SJSA1 (cell line): ENCODE results near the gene WWOX. TPM values are rescaled to one million over a fixed set of nuclear protein-coding genes. Genes with fewer than 3 reads are reported as not detected.

Experiments used
- DNase-seq, 2 experiments: peaks; one replicate each; pipeline ENCODE4 v3.0.0-alpha.2; 2015 to 2020; ENCODE audit warnings: low spot score in 2 of 2, low read depth in 1 of 2
- H3K27ac ChIP-seq: fragments of 250-450 bp; sonication (Bioruptor Pico); 2 replicates; pipeline ENCODE4 v1.5.1; 2020; ENCODE audit warnings: mild to moderate bottlenecking, moderate library complexity
- H3K27me3 ChIP-seq: fragments of 250-450 bp; sonication (Bioruptor Pico); replicated peaks from 2 replicates; pipeline ENCODE4 v1.5.1; 2020; ENCODE audit warnings: mild to moderate bottlenecking, moderate library complexity
- H3K36me3 ChIP-seq: fragments of 250-450 bp; sonication (Bioruptor Pico); 2 replicates; pipeline ENCODE4 v1.5.1; 2020; ENCODE audit warnings: mild to moderate bottlenecking
- H3K4me1 ChIP-seq: fragments of 250-450 bp; sonication (Bioruptor Pico); replicated peaks from 2 replicates; pipeline ENCODE4 v1.6.1; 2021; ENCODE audit warnings: mild to moderate bottlenecking
- H3K4me3 ChIP-seq: fragments of 250-450 bp; sonication (Bioruptor Pico); 2 replicates; pipeline ENCODE4 v1.5.1; 2020; ENCODE audit warnings: mild to moderate bottlenecking
- H3K9me3 ChIP-seq: fragments of 250-450 bp; sonication (Bioruptor Pico); replicated peaks from 2 replicates; pipeline ENCODE4 v1.5.1; 2020; ENCODE audit warnings: mild to moderate bottlenecking
- total RNA-seq: library from RNA; depleted of rRNA; stranded (reverse); fragments of >200 nt; shearing (Covaris generic); gene quantifications from 2 replicates; pipeline ENCODE4 v1.2.3, GENCODE V29; 2014

The WWOX gene
- total RNA-seq, 1 experiment from 2014 or later = 13.4 TPM

GRCh38 chr16:78579020-78579419 is 479.6 kb downstream of the WWOX start:
- Histone ChIP-seq H3K9me3 (0 out of 2 replicates have a peak, but pooled peaks cover 2% of the 10 kb centered on the region), H3K4me1 (no peaks in the 10 kb centered on the region), H3K27ac (no peak overlapping the region), H3K4me3 (no peak overlapping the region), H3K27me3 (no peaks in the 10 kb centered on the region), H3K36me3 (no peaks in the 10 kb centered on the region)
- DNase-seq = no peak

GRCh38 chr16:78583441-78583840 is 484.0 kb downstream of the WWOX start:
- Histone ChIP-seq H3K9me3 (0 out of 2 replicates have a peak, but pooled peaks cover 6% of the 10 kb centered on the region), H3K4me1 (no peaks in the 10 kb centered on the region), H3K36me3 (no peaks in the 10 kb centered on the region), H3K27me3 (no peaks in the 10 kb centered on the region), H3K4me3 (no peak overlapping the region), H3K27ac (no peak overlapping the region)
- no peak for DNase-seq

- Histone ChIP-seq H3K27me3 (no peaks in the 10 kb centered on the region), H3K36me3 (no peaks in the 10 kb centered on the region), H3K9me3 (0 out of 2 replicates have a peak, but pooled peaks cover 7% of the 10 kb centered on the region), H3K4me1 (no peaks in the 10 kb centered on the region), H3K4me3 (no peak overlapping the region), H3K27ac (no peak overlapping the region)
- DNase-seq = no peak
Observed at GRCh38 chr16:78584213-78584860, 484.9 kb downstream of the WWOX start.

- no peak for DNase-seq
Observed at GRCh38 chr16:78584991-78585390, 485.5 kb downstream of the WWOX start.

GRCh38 chr16:78589331-78589730 is 489.9 kb downstream of the WWOX start:
- H3K4me1 ChIP-seq = no peaks in the 10 kb centered on the region
- H3K4me3 ChIP-seq = no peak overlapping the region
- H3K36me3 ChIP-seq = no peaks in the 10 kb centered on the region
- DNase-seq = no peak
- H3K27ac ChIP-seq = no peak overlapping the region
- 0 out of 2 replicates have a peak, but pooled peaks cover 5% of the 10 kb centered on the region for H3K9me3 ChIP-seq
- H3K27me3 ChIP-seq = no peaks in the 10 kb centered on the region

More at GRCh38 chr16:78584991-78585390, 485.5 kb downstream of the WWOX start:
- no peaks in the 10 kb centered on the region for H3K27me3 ChIP-seq
- H3K4me1 ChIP-seq = no peaks in the 10 kb centered on the region
- no peaks in the 10 kb centered on the region for H3K36me3 ChIP-seq
- H3K9me3 ChIP-seq = 0 out of 2 replicates have a peak, but pooled peaks cover 7% of the 10 kb centered on the region
- no peak overlapping the region for H3K4me3 ChIP-seq
- H3K27ac ChIP-seq = no peak overlapping the region

- H3K4me1 ChIP-seq = no peaks in the 10 kb centered on the region
- H3K9me3 ChIP-seq = 0 out of 2 replicates have a peak, but pooled peaks cover 5% of the 10 kb centered on the region
- no peak for DNase-seq
- H3K36me3 ChIP-seq = no peaks in the 10 kb centered on the region
- H3K27ac ChIP-seq = no peak overlapping the region
- no peaks in the 10 kb centered on the region for H3K27me3 ChIP-seq
- no peak overlapping the region for H3K4me3 ChIP-seq
Observed at GRCh38 chr16:78591682-78592103, 492.2 kb downstream of the WWOX start.

- Histone ChIP-seq H3K27ac (no peak overlapping the region), H3K9me3 (0 out of 2 replicates have a peak, but pooled peaks cover 5% of the 10 kb centered on the region), H3K4me3 (no peak overlapping the region), H3K27me3 (no peaks in the 10 kb centered on the region), H3K36me3 (no peaks in the 10 kb centered on the region), H3K4me1 (no peaks in the 10 kb centered on the region)
- no peak for DNase-seq
Observed at GRCh38 chr16:78592111-78592510, 492.7 kb downstream of the WWOX start.

- Histone ChIP-seq H3K4me3 (no peak overlapping the region), H3K27me3 (no peaks in the 10 kb centered on the region), H3K4me1 (no peaks in the 10 kb centered on the region), H3K36me3 (no peaks in the 10 kb centered on the region), H3K9me3 (0 out of 2 replicates have a peak, but pooled peaks cover 2% of the 10 kb centered on the region), H3K27ac (no peak overlapping the region)
- DNase-seq = no peak
Observed at GRCh38 chr16:78593352-78593751, 493.9 kb downstream of the WWOX start.

GRCh38 chr16:78594191-78594590 is 494.7 kb downstream of the WWOX start:
- Histone ChIP-seq H3K27me3 (no peaks in the 10 kb centered on the region), H3K36me3 (no peaks in the 10 kb centered on the region), H3K9me3 (no peaks in the 10 kb centered on the region), H3K4me1 (no peaks in the 10 kb centered on the region), H3K4me3 (no peak overlapping the region), H3K27ac (no peak overlapping the region)
- DNase-seq = no peak

GRCh38 chr16:78596348-78596995 is 497.0 kb downstream of the WWOX start:
- Histone ChIP-seq H3K27ac (no peak overlapping the region), H3K9me3 (0 out of 2 replicates have a peak, but pooled peaks cover 3% of the 10 kb centered on the region), H3K4me1 (no peaks in the 10 kb centered on the region), H3K27me3 (no peaks in the 10 kb centered on the region), H3K4me3 (no peak overlapping the region), H3K36me3 (no peaks in the 10 kb centered on the region)
- DNase-seq = no peak

- Histone ChIP-seq H3K9me3 (0 out of 2 replicates have a peak, but pooled peaks cover 3% of the 10 kb centered on the region), H3K4me1 (no peaks in the 10 kb centered on the region), H3K36me3 (no peaks in the 10 kb centered on the region), H3K27me3 (no peaks in the 10 kb centered on the region), H3K4me3 (no peak overlapping the region), H3K27ac (no peak overlapping the region)
- no peak for DNase-seq
Observed at GRCh38 chr16:78596996-78597422, 497.6 kb downstream of the WWOX start.

GRCh38 chr16:78597809-78598570 is 498.5 kb downstream of the WWOX start:
- no peak for DNase-seq
- Histone ChIP-seq H3K27me3 (no peaks in the 10 kb centered on the region), H3K27ac (no peak overlapping the region), H3K9me3 (0 out of 2 replicates have a peak, but pooled peaks cover 3% of the 10 kb centered on the region), H3K4me3 (no peak overlapping the region), H3K4me1 (no peaks in the 10 kb centered on the region), H3K36me3 (no peaks in the 10 kb centered on the region)

- H3K36me3 ChIP-seq = no peaks in the 10 kb centered on the region
- no peaks in the 10 kb centered on the region for H3K27me3 ChIP-seq
- no peak for DNase-seq
- no peak overlapping the region for H3K4me3 ChIP-seq
- no peaks in the 10 kb centered on the region for H3K4me1 ChIP-seq
- H3K9me3 ChIP-seq = 0 out of 2 replicates have a peak, but pooled peaks cover 3% of the 10 kb centered on the region
- no peak overlapping the region for H3K27ac ChIP-seq
Observed at GRCh38 chr16:78599271-78599670, 499.8 kb downstream of the WWOX start.
